ENCODE measurements around the gene AHNAK2. TPM values are rescaled to one million over a fixed set of nuclear protein-coding genes. Genes with fewer than 3 reads are reported as not detected.

The AHNAK2 gene
- total RNA-seq, 1 experiment from 2014 or later = 223 TPM

- in situ Hi-C loops (cut with HindIII; ENCODE audit: low pct_unique_long_range_greater_than_20kb, low sequenced_read_pairs) (no loop called here), intact Hi-C loops (cut with micrococcal nuclease; ENCODE audit: unreplicated experiment) (loop anchor here (5.0 kb wide), 1 partner anchor 72 kb away; no protein-coding TSS in a partner anchor)
- DNase-seq (ENCODE audit: low read depth, low spot score) = no peak
- ATAC-seq = no peak
- no peaks in the 10 kb centered on the region for H3K27me3 ChIP-seq (ENCODE audit: control insufficient read depth, insufficient read depth, low read length)
- ChIA-PET CTCF (interaction anchor here (0.7 kb wide), 1 partner anchor 94 kb away, joined by 3 read pairs; no protein-coding TSS in a partner anchor), POLR2A (interaction anchor here (0.6 kb wide), 1 partner anchor 129 kb away, joined by 3 read pairs; no protein-coding TSS in a partner anchor)
- TF ChIP-seq, protein P1, sequence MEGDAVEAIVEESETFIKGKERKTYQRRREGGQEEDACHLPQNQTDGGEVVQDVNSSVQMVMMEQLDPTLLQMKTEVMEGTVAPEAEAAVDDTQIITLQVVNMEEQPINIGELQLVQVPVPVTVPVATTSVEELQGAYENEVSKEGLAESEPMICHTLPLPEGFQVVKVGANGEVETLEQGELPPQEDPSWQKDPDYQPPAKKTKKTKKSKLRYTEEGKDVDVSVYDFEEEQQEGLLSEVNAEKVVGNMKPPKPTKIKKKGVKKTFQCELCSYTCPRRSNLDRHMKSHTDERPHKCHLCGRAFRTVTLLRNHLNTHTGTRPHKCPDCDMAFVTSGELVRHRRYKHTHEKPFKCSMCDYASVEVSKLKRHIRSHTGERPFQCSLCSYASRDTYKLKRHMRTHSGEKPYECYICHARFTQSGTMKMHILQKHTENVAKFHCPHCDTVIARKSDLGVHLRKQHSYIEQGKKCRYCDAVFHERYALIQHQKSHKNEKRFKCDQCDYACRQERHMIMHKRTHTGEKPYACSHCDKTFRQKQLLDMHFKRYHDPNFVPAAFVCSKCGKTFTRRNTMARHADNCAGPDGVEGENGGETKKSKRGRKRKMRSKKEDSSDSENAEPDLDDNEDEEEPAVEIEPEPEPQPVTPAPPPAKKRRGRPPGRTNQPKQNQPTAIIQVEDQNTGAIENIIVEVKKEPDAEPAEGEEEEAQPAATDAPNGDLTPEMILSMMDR (IDR thresholded peaks at IDR 0.05) = no peak
- no peak for TF ChIP-seq TCF7L2 (IDR thresholded peaks at IDR 0.05; ENCODE audit: low read depth, low read length)
- TF ChIP-seq, protein P2, sequence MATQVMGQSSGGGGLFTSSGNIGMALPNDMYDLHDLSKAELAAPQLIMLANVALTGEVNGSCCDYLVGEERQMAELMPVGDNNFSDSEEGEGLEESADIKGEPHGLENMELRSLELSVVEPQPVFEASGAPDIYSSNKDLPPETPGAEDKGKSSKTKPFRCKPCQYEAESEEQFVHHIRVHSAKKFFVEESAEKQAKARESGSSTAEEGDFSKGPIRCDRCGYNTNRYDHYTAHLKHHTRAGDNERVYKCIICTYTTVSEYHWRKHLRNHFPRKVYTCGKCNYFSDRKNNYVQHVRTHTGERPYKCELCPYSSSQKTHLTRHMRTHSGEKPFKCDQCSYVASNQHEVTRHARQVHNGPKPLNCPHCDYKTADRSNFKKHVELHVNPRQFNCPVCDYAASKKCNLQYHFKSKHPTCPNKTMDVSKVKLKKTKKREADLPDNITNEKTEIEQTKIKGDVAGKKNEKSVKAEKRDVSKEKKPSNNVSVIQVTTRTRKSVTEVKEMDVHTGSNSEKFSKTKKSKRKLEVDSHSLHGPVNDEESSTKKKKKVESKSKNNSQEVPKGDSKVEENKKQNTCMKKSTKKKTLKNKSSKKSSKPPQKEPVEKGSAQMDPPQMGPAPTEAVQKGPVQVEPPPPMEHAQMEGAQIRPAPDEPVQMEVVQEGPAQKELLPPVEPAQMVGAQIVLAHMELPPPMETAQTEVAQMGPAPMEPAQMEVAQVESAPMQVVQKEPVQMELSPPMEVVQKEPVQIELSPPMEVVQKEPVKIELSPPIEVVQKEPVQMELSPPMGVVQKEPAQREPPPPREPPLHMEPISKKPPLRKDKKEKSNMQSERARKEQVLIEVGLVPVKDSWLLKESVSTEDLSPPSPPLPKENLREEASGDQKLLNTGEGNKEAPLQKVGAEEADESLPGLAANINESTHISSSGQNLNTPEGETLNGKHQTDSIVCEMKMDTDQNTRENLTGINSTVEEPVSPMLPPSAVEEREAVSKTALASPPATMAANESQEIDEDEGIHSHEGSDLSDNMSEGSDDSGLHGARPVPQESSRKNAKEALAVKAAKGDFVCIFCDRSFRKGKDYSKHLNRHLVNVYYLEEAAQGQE (IDR thresholded peaks at IDR 0.05; ENCODE audit: insufficient read depth in 1 of 2, low read depth in 2 of 2, low read length in 1 of 2) = no peak
- TF ChIP-seq SIN3A (IDR thresholded peaks at IDR 0.05; ENCODE audit: borderline replicate concordance, insufficient read depth, low read depth, low read length) = no peak
- no peak for TF ChIP-seq POLR2AphosphoS5 (IDR thresholded peaks at IDR 0.05; ENCODE audit: low read depth, low read length)
- BruUV-seq (replicated peaks) = no TSS peak
- H3K4me3 ChIP-seq (ENCODE audit: low read depth in 2 of 2, low read length in 2 of 2) = no peak overlapping the region
- no peaks in the 10 kb centered on the region for H3K36me3 ChIP-seq (ENCODE audit: control insufficient read depth, insufficient read depth, low read length)
- H3K9me3 ChIP-seq (ENCODE audit: control insufficient read depth, insufficient read depth, low read depth, low read length) = no peaks in the 10 kb centered on the region
- peaks cover 3% of the 10 kb centered on the region for H3K4me1 ChIP-seq (ENCODE audit: control insufficient read depth, insufficient read depth, low read length)
- H3K27ac ChIP-seq (ENCODE audit: low read length) = no peak overlapping the region
These were observed 82.9 kb downstream of the AHNAK2 start for GRCh38 chr14:104895207-104895785.

DNA sequence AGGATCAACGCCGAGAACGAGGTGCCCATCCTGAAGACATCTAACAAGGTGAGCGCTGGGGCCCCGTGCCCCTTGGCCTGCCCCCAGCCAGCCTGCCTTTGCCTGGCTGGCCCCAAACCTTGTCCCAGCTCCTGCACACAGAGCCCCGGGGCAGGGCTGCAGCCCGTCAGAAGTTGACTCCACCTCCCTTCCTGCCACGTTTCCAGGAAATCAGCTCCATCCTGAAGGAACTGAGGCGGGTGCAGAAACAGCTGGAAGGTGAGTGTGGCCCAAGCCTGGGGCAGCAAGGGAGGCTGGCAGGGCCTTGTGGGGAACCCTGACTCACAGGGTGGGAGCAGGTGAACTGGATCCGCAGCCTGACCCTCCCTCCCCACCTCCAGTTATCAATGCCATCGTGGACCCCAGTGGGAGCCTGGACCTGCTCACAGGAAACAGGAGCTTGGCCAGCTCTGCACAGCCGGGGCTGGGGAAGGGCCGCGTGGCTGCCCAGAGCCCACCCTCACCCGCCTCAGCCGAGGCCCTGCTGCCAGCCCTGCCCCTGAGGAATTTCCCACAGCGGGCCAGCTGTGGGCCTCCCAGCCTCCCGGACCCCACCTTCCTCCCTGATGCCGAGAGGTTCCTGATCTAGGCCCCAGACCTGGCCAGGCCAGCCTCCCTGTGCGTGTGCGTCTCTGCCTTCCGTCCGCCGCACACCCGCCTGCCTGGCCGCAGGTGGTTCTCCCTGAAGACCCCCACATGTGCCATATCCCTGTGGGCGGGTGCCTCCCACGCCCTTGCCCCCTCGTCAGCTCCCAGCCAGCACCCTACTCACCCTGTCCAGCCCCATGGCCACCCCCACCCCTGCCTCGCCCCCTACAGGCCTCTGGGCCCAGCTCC lies 83.6 kb downstream of the AHNAK2 start:
- Histone ChIP-seq H3K36me3 (ENCODE audit: control insufficient read depth, insufficient read depth, low read length) (no peaks in the 10 kb centered on the region), H3K9me3 (ENCODE audit: control insufficient read depth, insufficient read depth, low read depth, low read length) (no peaks in the 10 kb centered on the region), H3K4me3 (ENCODE audit: low read depth in 2 of 2, low read length in 2 of 2) (no peak overlapping the region), H3K4me1 (ENCODE audit: control insufficient read depth, insufficient read depth, low read length) (peaks cover 3% of the 10 kb centered on the region), H3K27ac (ENCODE audit: low read length) (no peak overlapping the region), H3K27me3 (ENCODE audit: control insufficient read depth, insufficient read depth, low read length) (no peaks in the 10 kb centered on the region)
- intact Hi-C loops (cut with micrococcal nuclease; ENCODE audit: unreplicated experiment) (loop anchor here (5.0 kb wide), 1 partner anchor 73 kb away; no protein-coding TSS in a partner anchor), in situ Hi-C loops (cut with HindIII; ENCODE audit: low pct_unique_long_range_greater_than_20kb, low sequenced_read_pairs) (no loop called here)
- ChIA-PET POLR2A (no interaction called here), CTCF (interaction anchor here (0.5 to 0.7 kb wide), 2 partner anchors 11 to 93 kb away, joined by 3 to 6 read pairs; no protein-coding TSS in a partner anchor)
- BruUV-seq (replicated peaks) = no TSS peak
- DNase-seq (ENCODE audit: low read depth, low spot score) = no peak
- TF ChIP-seq, protein P2 (IDR thresholded peaks at IDR 0.05; ENCODE audit: insufficient read depth in 1 of 2, low read depth in 2 of 2, low read length in 1 of 2) = no peak
- TF ChIP-seq, protein P1 (IDR thresholded peaks at IDR 0.05) = peak; percentile 30; the same call in 1 of the 2 replicates
- ATAC-seq = no peak
